Measurements from ENCODE around the gene RAB36.

Gene RAB36

GRCh38 chr22:23157560-23158515, 12.6 kb downstream of the RAB36 start:
- DNase-seq (ENCODE audit: low read depth in 2 of 3, low spot score in 2 of 3), result no peak

GRCh38 chr22:23158516-23159290, 13.4 kb downstream of the RAB36 start:
- DNase-seq (ENCODE audit: low read depth in 2 of 3, low spot score in 2 of 3), result no peak

GRCh38 chr22:23159291-23159630, 14.0 kb downstream of the RAB36 start:
- no peak for DNase-seq (ENCODE audit: low read depth in 2 of 3, low spot score in 2 of 3)

GRCh38 chr22:23161029-23161428, 15.8 kb downstream of the RAB36 start:
- DNase-seq (ENCODE audit: low read depth in 2 of 3, low spot score in 2 of 3), result no peak

GRCh38 chr22:23161574-23161973, 16.3 kb downstream of the RAB36 start:
- DNase-seq (ENCODE audit: low read depth in 2 of 3, low spot score in 2 of 3), result no peak

- DNase-seq (ENCODE audit: low read depth in 2 of 3, low spot score in 2 of 3), result no peak
Measured at GRCh38 chr22:23163665-23164064, 18.4 kb downstream of the RAB36 start.

GRCh38 chr22:23164091-23164490, 18.8 kb downstream of the RAB36 start:
- no peak for DNase-seq (ENCODE audit: low read depth in 2 of 3, low spot score in 2 of 3)

- DNase-seq (ENCODE audit: low read depth in 2 of 3, low spot score in 2 of 3), result no peak
Measured at GRCh38 chr22:23166042-23166831, 21.0 kb downstream of the RAB36 start.

- no peak for DNase-seq (ENCODE audit: low read depth in 2 of 3, low spot score in 2 of 3)
Measured at GRCh38 chr22:23166841-23167616, 21.8 kb downstream of the RAB36 start.

GRCh38 chr22:23168391-23169042, 23.2 kb downstream of the RAB36 start:
- DNase-seq (ENCODE audit: low read depth in 2 of 3, low spot score in 2 of 3), result no peak

GRCh38 chr22:23169043-23169406, 23.7 kb downstream of the RAB36 start:
- no peak for DNase-seq (ENCODE audit: low read depth in 2 of 3, low spot score in 2 of 3)

GRCh38 chr22:23175817-23176644, 30.8 kb downstream of the RAB36 start:
- no peak for DNase-seq (ENCODE audit: low read depth in 2 of 3, low spot score in 2 of 3)

- no peak for DNase-seq (ENCODE audit: low read depth in 2 of 3, low spot score in 2 of 3)
Measured at GRCh38 chr22:23176645-23177027, 31.4 kb downstream of the RAB36 start.

GRCh38 chr22:23177197-23177596, 31.9 kb downstream of the RAB36 start:
- no peak for DNase-seq (ENCODE audit: low read depth in 2 of 3, low spot score in 2 of 3)

GRCh38 chr22:23178512-23179254, 33.4 kb downstream of the RAB36 start:
- DNase-seq (ENCODE audit: low read depth in 2 of 3, low spot score in 2 of 3), result peak in 2 of 3 experiments; percentile 27 to 38

- DNase-seq (ENCODE audit: low read depth in 2 of 3, low spot score in 2 of 3), result peak in 1 of 3 experiments; percentile 11
Measured at GRCh38 chr22:23179381-23180299, 34.4 kb downstream of the RAB36 start.

GRCh38 chr22:23180301-23180892, 35.1 kb downstream of the RAB36 start, which contains the start of gene BCR:
Gene BCR (plus strand): TSS chr22:23180509. CDS start chr22:23180961, 452 bp downstream.
- DNase-seq (ENCODE audit: low read depth in 2 of 3, low spot score in 2 of 3), result no peak

All from activated CD8-positive, alpha-beta memory T cell treated with anti-CD3 and anti-CD28 coated beads for 48 hours (primary cell).